H7 (cell line): Measurements from ENCODE around the gene MGAT4A. TPM values are rescaled to one million over a fixed set of nuclear protein-coding genes. Genes with fewer than 3 reads are reported as not detected.
"Not testable (repeated sequence)": the region's sequence is repeated elsewhere in the genome, so short reads cannot be mapped to it uniquely, and the experiment has no call there.

ENCODE experiments used
- DNase-seq: peaks from one replicate; pipeline ENCODE4 v3.0.0; 2012
- H3K27me3 ChIP-seq: 2 replicates; pipeline ENCODE4 v1.6.0; 2011; ENCODE audit warnings: mild to moderate bottlenecking, low read length; ENCODE audit not compliant: control insufficient read depth, insufficient read depth
- H3K36me3 ChIP-seq: replicated peaks from 2 replicates; pipeline ENCODE4 v1.5.1; 2011; ENCODE audit warnings: low read length; ENCODE audit not compliant: control insufficient read depth, insufficient read depth
- H3K4me3 ChIP-seq: 2 replicates; pipeline ENCODE4 v1.5.1; 2011; ENCODE audit warnings: low read depth, mild to moderate bottlenecking, control low read depth, low read length, moderate library complexity; ENCODE audit not compliant: insufficient read depth
- total RNA-seq: library from RNA; depleted of rRNA; stranded (reverse); fragments of >200 nt; shearing (Covaris generic); gene quantifications from 2 replicates; pipeline ENCODE4 v1.2.3, GENCODE V29; 2014

Gene MGAT4A
- total RNA-seq, 1 experiment from 2014 or later: 2.1 TPM

- peaks cover 35% of the 10 kb centered on the region for H3K27me3 ChIP-seq
- no peak overlapping the region for H3K4me3 ChIP-seq
- no peaks in the 10 kb centered on the region for H3K36me3 ChIP-seq
- DNase-seq: no peak
Observed at GRCh38 chr2:98729652-98730051, 1.3 kb downstream of the MGAT4A start.

DNA sequence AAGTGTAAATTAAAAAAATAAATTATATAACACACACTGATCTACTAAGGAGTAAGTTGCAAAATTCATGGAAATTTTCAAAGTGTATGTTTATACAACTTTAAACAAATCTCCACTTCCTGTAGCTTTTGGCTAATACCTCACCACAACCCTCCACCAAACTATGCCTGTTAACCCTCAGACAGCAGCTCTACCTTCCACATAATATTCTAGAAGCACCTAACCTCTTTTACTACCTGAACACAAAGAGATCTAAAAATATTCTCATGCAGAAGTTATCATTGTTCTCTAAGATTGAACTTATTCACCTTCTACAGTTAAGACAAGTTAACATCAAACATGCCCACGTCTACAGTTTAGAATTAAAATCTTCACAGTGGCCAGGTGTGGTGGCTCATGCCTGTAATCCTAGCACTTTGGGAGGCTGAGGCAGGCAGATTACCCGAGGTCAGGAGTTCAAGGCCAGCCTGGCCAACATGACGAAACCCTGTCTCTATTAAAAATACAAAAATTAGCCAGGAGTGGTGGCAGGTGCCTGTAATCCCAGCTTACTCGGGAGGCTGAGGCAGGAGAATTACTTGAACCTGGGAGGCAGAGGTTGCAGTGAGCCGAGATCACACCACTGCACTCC, 2.7 kb downstream of the MGAT4A start:
- H3K27me3 ChIP-seq: peaks cover 28% of the 10 kb centered on the region
- DNase-seq, H3K4me3 ChIP-seq, H3K36me3 ChIP-seq: not testable (repeated sequence)

GRCh38 chr2:98727369-98728087, 3.4 kb downstream of the MGAT4A start:
- Histone ChIP-seq H3K4me3 (no peak overlapping the region), H3K36me3 (no peaks in the 10 kb centered on the region), H3K27me3 (peaks cover 27% of the 10 kb centered on the region)
- DNase-seq: no peak

DNA sequence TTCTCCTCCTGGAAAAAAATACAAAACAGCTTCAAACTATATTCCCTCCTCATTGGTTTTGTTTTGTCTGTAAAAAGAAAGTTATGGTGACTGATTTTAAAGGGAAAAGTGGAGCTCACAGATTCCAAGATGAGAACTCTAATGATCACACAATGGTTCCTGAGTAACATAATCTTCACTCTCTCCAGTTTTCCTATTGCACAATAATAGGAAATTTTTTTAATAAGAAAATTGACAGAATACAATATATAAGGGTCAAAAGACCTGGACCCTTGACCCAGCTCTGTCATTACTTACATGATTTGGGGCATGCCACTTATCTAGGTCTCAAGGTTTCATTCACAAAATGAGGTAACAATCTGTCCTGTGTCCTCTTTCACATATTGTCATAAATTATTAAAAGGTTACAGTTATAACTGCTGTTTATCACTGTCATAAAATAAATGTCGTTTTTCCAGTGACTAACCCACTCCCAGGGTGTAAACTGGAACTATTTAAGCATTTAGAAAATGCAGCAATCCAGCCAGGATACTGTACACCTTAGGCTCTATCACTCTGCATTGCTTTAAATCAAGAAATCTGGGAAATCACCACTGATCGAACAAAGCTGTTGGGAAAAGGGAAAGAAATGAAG, 4.1 kb downstream of the MGAT4A start:
- DNase-seq: no peak
- Histone ChIP-seq H3K36me3 (no peaks in the 10 kb centered on the region), H3K27me3 (peaks cover 20% of the 10 kb centered on the region), H3K4me3 (no peak overlapping the region)

DNA sequence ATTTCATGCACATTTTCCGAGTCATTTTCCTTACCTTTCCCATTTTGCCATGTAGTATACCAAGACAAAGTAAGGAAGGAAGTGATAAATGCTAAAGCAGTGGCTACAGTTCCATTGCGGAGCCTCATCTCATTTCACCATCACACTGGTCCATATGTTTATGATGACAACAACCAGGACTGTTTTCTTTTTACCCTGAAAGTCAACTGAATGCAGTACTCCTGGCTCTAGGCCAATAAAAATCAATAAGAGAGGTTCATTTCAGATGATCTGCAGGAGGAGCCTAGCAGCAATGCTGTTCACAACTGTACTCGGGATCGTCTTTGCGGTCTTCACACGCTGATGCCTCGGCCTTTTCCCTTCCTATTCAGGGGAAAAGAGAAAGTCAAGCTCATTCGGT, 4.7 kb downstream of the MGAT4A start:
- DNase-seq: no peak
- Histone ChIP-seq H3K27me3 (peaks cover 16% of the 10 kb centered on the region), H3K4me3 (no peak overlapping the region), H3K36me3 (no peaks in the 10 kb centered on the region)

DNA sequence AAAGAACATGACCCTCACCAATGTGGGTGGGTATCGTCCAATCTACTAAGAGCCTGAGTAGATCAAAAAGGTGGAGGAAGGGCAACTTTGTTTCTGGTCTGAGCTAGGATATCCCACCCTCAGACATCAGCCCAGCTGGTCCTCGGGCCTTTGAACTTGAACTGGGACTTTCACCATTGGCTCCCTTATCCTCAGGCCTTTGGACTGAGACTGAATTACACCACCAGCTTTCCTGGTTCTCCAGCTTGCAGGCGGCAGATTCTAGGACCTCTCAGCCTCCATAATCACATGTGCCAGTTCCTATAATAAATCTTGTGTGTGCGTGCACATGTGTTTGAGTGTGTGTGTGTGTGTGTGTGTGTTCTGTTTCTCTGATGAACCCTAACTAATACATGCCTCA, 10.6 kb downstream of the MGAT4A start:
- H3K4me3 ChIP-seq: no peak overlapping the region
- H3K36me3 ChIP-seq: no peaks in the 10 kb centered on the region
- H3K27me3 ChIP-seq: no peaks in the 10 kb centered on the region
- no peak for DNase-seq

- Histone ChIP-seq H3K27me3 (no peaks in the 10 kb centered on the region), H3K36me3 (no peaks in the 10 kb centered on the region), H3K4me3 (no peak overlapping the region)
- DNase-seq: no peak
Observed at GRCh38 chr2:98717621-98718020, 13.3 kb downstream of the MGAT4A start.

DNA sequence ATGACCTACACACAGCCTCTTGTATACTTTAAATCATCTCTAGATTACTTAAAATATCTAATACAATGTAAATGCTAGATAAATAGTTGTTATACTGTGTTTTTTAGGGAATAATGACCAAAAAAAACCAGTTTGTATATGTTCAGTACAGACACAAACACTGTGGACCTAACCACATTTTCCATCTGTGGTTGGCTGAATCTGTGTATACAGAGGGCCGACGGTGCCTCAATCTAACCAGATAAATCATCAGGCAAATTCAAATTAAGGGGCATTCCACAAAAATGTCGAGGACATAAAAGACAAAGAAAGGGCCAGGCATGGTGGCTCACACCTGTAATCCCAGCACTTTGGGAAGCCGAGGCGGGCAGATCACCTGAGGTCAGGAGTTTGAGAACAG, 14.1 kb downstream of the MGAT4A start:
- H3K4me3 ChIP-seq: no peak overlapping the region
- no peaks in the 10 kb centered on the region for H3K36me3 ChIP-seq
- no peaks in the 10 kb centered on the region for H3K27me3 ChIP-seq
- DNase-seq: no peak

DNA sequence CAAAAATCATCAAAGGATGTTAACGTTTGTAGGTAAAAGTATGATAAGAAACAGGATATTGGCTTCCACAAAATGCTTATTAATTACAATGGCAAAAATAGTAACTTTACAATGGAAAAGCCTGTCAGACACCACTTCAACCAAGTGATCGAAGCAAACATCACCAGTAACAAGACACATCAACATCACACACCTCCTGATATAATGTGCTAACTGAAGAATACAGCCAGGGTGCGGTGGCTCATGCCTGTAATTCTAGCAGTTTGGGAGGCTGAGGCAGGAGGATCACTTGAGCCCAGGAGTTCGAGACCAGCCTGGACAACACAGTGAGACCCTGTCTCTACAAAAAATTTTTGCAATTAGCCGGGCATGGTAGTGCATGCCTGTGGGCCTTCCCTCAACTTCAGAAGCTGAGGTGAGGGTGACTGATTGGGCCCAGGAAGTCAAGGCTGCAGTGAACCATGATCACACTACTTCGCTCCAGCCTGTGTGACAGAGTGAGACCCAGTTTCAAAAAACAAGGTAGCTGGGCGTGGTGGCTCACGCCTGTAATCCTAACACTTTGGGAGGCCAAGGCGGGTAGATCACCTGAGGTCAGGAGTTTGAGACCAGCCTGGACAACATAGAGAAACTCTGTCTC, 15.0 kb downstream of the MGAT4A start:
- H3K27me3 ChIP-seq: no peaks in the 10 kb centered on the region
- no peak for DNase-seq
- H3K36me3 ChIP-seq: no peaks in the 10 kb centered on the region
- no peak overlapping the region for H3K4me3 ChIP-seq

DNA sequence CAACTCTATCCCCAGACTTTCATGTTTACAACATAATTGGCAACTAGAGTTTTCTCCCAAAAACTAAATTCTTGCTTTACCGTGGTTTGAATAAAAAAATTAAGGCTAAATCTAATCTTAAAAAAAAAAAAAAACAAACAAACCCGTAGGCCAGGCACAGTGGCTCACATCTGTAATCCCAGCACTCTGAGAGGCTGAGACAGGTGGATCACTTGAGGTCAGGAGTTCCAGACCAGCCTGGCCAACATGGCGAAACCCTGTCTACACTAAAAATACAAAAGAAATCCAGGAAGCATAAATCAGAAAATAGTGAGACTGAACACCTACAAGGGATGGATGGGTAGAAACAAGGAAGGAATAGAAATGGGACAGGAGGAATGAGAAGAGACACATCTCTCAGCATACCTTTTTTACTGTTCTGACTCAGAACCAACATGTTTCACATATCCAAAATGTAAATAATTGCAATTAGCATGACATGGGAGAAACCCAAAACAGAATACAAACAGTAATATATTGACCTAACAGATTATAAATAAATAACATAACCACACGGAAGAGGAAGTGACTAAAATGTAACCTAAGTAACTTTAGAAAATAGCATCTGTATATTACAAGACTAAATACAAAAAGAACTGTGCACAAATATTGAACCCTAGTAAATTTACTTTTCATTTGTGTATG, 17.5 kb downstream of the MGAT4A start:
- DNase-seq: no peak
- no peaks in the 10 kb centered on the region; the same call in 1 of the 2 replicates for H3K27me3 ChIP-seq
- no peaks in the 10 kb centered on the region for H3K36me3 ChIP-seq
- H3K4me3 ChIP-seq: no peak overlapping the region

- H3K27me3 ChIP-seq: no peaks in the 10 kb centered on the region; the same call in 1 of the 2 replicates
- H3K36me3 ChIP-seq: no peaks in the 10 kb centered on the region
- no peak overlapping the region for H3K4me3 ChIP-seq
- no peak for DNase-seq
Observed at GRCh38 chr2:98712145-98712544, 18.8 kb downstream of the MGAT4A start.

DNA sequence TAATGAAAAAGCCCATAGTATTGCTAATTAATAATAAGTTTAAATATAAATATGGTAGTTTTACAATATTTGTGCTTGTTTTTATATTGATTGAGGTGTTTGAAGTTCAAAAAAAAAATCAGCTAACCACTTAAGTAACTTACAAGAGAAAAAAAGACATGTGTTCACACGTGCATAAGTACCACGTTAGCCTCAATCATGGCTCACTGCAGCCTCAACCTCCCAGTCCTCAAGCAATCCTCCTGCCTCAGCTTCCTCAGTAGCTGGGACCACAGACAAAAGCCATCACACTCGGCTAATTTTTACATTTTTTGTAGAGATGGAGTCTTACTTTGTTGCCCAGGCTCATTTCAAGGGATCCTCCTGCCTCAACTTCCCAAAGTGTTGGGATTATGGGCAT, 19.4 kb downstream of the MGAT4A start:
- DNase-seq: no peak
- no peaks in the 10 kb centered on the region; the same call in 1 of the 2 replicates for H3K27me3 ChIP-seq

DNA sequence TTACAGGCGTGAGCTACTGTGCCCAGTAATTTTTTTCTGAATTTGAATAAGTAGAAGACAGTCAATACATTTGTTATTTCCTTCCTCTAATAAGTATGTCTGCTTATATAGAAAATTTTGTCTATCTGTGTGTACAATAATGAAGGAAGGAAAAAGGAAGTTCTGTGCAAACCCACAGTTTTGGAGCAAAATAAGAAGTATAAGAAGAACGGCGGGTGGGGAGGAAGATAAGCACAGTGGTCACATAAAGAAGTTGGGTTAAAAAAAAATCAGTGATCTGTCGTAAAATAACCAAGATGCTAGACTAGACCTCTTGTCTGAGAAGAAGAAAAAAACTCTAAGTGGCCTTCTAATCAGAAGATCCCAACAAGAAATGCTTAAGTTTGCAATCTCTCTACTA, 20.2 kb downstream of the MGAT4A start:
- H3K36me3 ChIP-seq: no peaks in the 10 kb centered on the region
- H3K4me3 ChIP-seq: no peak overlapping the region
- no peaks in the 10 kb centered on the region; the same call in 1 of the 2 replicates for H3K27me3 ChIP-seq
- no peak for DNase-seq

More for the DNA sequence above, 19.4 kb downstream of the MGAT4A start:
- no peak overlapping the region for H3K4me3 ChIP-seq
- H3K36me3 ChIP-seq: no peaks in the 10 kb centered on the region

DNA sequence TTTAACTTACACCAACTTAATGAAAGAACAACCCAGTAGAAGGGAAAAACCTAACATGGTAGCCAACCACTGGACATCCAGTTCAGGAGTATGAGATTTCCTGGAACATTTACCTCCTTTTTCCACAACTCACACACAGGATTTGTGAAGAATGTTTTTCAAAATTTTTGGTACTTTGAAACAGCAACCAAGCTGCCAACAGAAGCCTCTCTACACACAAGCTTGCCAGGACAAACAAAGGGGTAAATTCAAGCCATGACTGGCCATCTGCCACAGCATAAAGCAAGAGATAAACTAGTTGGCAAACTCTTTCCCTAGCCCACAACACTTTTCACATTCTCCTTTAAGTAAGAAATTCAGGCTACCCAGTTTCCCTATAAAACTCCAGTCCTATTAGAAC, 21.4 kb downstream of the MGAT4A start:
- H3K36me3 ChIP-seq: no peaks in the 10 kb centered on the region
- no peak for DNase-seq
- H3K4me3 ChIP-seq: no peak overlapping the region
- H3K27me3 ChIP-seq: no peaks in the 10 kb centered on the region; the same call in 1 of the 2 replicates
